Measurements from ENCODE around the gene RAB15. TPM values are rescaled to one million over a fixed set of nuclear protein-coding genes. Genes with fewer than 3 reads are reported as not detected.

Gene RAB15
- total and polyA plus RNA-seq, 2 donors, result 10.4 to 11.4 TPM

GRCh38 chr14:64931123-64931522 lies 41.0 kb downstream of the RAB15 start:
- no peak overlapping the region for H3K27ac ChIP-seq (ENCODE audit: low read depth)

GRCh38 chr14:64930085-64930843 lies 41.9 kb downstream of the RAB15 start:
- DNase-seq (ENCODE audit: extremely low spot score), result no peak
- H3K4me3 ChIP-seq (ENCODE audit: low read depth, low read length), result no peak overlapping the region
- no peaks in the 10 kb centered on the region for H3K4me1 ChIP-seq (ENCODE audit: insufficient read depth)
- H3K27ac ChIP-seq (ENCODE audit: low read depth), result no peak overlapping the region
- WGBS, result 53% methylated on average over 3 of the region's 3 CpGs
- peaks cover 3% of the 10 kb centered on the region for H3K36me3 ChIP-seq (ENCODE audit: insufficient read depth)

More at GRCh38 chr14:64931123-64931522, 41.0 kb downstream of the RAB15 start:
- Histone ChIP-seq H3K4me1 (ENCODE audit: insufficient read depth) (no peaks in the 10 kb centered on the region), H3K4me3 (ENCODE audit: low read depth, low read length) (no peak overlapping the region), H3K36me3 (ENCODE audit: insufficient read depth) (peaks cover 3% of the 10 kb centered on the region)
- DNase-seq (ENCODE audit: extremely low spot score), result no peak
- 90% methylated on average over 2 of the region's 2 CpGs for WGBS

- H3K27ac ChIP-seq (ENCODE audit: low read depth), result no peak overlapping the region
- WGBS, result 89% methylated on average over 3 of the region's 3 CpGs
- H3K4me1 ChIP-seq (ENCODE audit: insufficient read depth), result no peaks in the 10 kb centered on the region
- no peak for DNase-seq (ENCODE audit: extremely low spot score)
- H3K4me3 ChIP-seq (ENCODE audit: low read depth, low read length), result no peak overlapping the region
- peaks cover 3% of the 10 kb centered on the region for H3K36me3 ChIP-seq (ENCODE audit: insufficient read depth)
These were observed 43.1 kb downstream of the RAB15 start for GRCh38 chr14:64929014-64929359.

GRCh38 chr14:64928239-64929013 lies 43.7 kb downstream of the RAB15 start:
- Histone ChIP-seq H3K4me3 (ENCODE audit: low read depth, low read length) (no peak overlapping the region), H3K36me3 (ENCODE audit: insufficient read depth) (peaks cover 3% of the 10 kb centered on the region), H3K27ac (ENCODE audit: low read depth) (peak overlapping the region; percentile 16), H3K4me1 (ENCODE audit: insufficient read depth) (no peaks in the 10 kb centered on the region)
- no peak for DNase-seq (ENCODE audit: extremely low spot score)
- WGBS, result 83% methylated on average over 7 of the region's 7 CpGs

GRCh38 chr14:64927031-64927430 lies 45.1 kb downstream of the RAB15 start:
- Histone ChIP-seq H3K4me3 (ENCODE audit: low read depth, low read length) (no peak overlapping the region), H3K27ac (ENCODE audit: low read depth) (no peak overlapping the region), H3K36me3 (ENCODE audit: insufficient read depth) (peaks cover 3% of the 10 kb centered on the region), H3K4me1 (ENCODE audit: insufficient read depth) (no peaks in the 10 kb centered on the region)
- no peak for DNase-seq (ENCODE audit: extremely low spot score)
- 85% methylated on average over 3 of the region's 3 CpGs for WGBS

GRCh38 chr14:64926398-64926995 lies 45.6 kb downstream of the RAB15 start:
- no peak overlapping the region for H3K27ac ChIP-seq (ENCODE audit: low read depth)
- DNase-seq (ENCODE audit: extremely low spot score), result no peak
- 61% methylated on average over 4 of the region's 4 CpGs for WGBS
- H3K4me3 ChIP-seq (ENCODE audit: low read depth, low read length), result no peak overlapping the region
- peaks cover 3% of the 10 kb centered on the region for H3K36me3 ChIP-seq (ENCODE audit: insufficient read depth)
- H3K4me1 ChIP-seq (ENCODE audit: insufficient read depth), result no peaks in the 10 kb centered on the region

GRCh38 chr14:64923015-64923414 lies 49.1 kb downstream of the RAB15 start:
- Histone ChIP-seq H3K4me3 (ENCODE audit: low read depth, low read length) (no peak overlapping the region), H3K4me1 (ENCODE audit: insufficient read depth) (no peaks in the 10 kb centered on the region), H3K27ac (ENCODE audit: low read depth) (no peak overlapping the region), H3K36me3 (ENCODE audit: insufficient read depth) (peaks cover 3% of the 10 kb centered on the region)
- WGBS, result 89% methylated on average over 3 of the region's 3 CpGs
- no peak for DNase-seq (ENCODE audit: extremely low spot score)

GRCh38 chr14:64920465-64920864 lies 51.7 kb downstream of the RAB15 start:
- 78% methylated on average over 2 of the region's 2 CpGs for WGBS
- peaks cover 1% of the 10 kb centered on the region for H3K4me1 ChIP-seq (ENCODE audit: insufficient read depth)
- no peak overlapping the region for H3K27ac ChIP-seq (ENCODE audit: low read depth)
- H3K4me3 ChIP-seq (ENCODE audit: low read depth, low read length), result no peak overlapping the region
- no peak for DNase-seq (ENCODE audit: extremely low spot score)
- H3K36me3 ChIP-seq (ENCODE audit: insufficient read depth), result no peaks in the 10 kb centered on the region

GRCh38 chr14:64919618-64920017 lies 52.5 kb downstream of the RAB15 start:
- WGBS, result 94% methylated on average over 5 of the region's 5 CpGs
- Histone ChIP-seq H3K4me1 (ENCODE audit: insufficient read depth) (peaks cover 1% of the 10 kb centered on the region), H3K27ac (ENCODE audit: low read depth) (no peak overlapping the region), H3K4me3 (ENCODE audit: low read depth, low read length) (no peak overlapping the region), H3K36me3 (ENCODE audit: insufficient read depth) (no peaks in the 10 kb centered on the region)
- no peak for DNase-seq (ENCODE audit: extremely low spot score)

- Histone ChIP-seq H3K4me1 (ENCODE audit: insufficient read depth) (peaks cover 1% of the 10 kb centered on the region), H3K4me3 (ENCODE audit: low read depth, low read length) (no peak overlapping the region), H3K27ac (ENCODE audit: low read depth) (no peak overlapping the region), H3K36me3 (ENCODE audit: insufficient read depth) (no peaks in the 10 kb centered on the region)
- no peak for DNase-seq (ENCODE audit: extremely low spot score)
These were observed 52.9 kb downstream of the RAB15 start for GRCh38 chr14:64919215-64919614.

GRCh38 chr14:64918216-64918615 lies 53.9 kb downstream of the RAB15 start:
- Histone ChIP-seq H3K4me1 (ENCODE audit: insufficient read depth) (peaks cover 1% of the 10 kb centered on the region), H3K27ac (ENCODE audit: low read depth) (no peak overlapping the region), H3K36me3 (ENCODE audit: insufficient read depth) (no peaks in the 10 kb centered on the region), H3K4me3 (ENCODE audit: low read depth, low read length) (no peak overlapping the region)
- WGBS, result 89% methylated on average over 4 of the region's 4 CpGs
- DNase-seq (ENCODE audit: extremely low spot score), result no peak

- no peak overlapping the region for H3K27ac ChIP-seq (ENCODE audit: low read depth)
- WGBS, result 93% methylated on average over 2 of the region's 2 CpGs
- H3K36me3 ChIP-seq (ENCODE audit: insufficient read depth), result no peaks in the 10 kb centered on the region
- no peak for DNase-seq (ENCODE audit: extremely low spot score)
- H3K4me3 ChIP-seq (ENCODE audit: low read depth, low read length), result no peak overlapping the region
- H3K4me1 ChIP-seq (ENCODE audit: insufficient read depth), result peaks cover 1% of the 10 kb centered on the region
These were observed 56.3 kb downstream of the RAB15 start for GRCh38 chr14:64915797-64916196.

- peaks cover 1% of the 10 kb centered on the region for H3K4me1 ChIP-seq (ENCODE audit: insufficient read depth)
- no peaks in the 10 kb centered on the region for H3K36me3 ChIP-seq (ENCODE audit: insufficient read depth)
- WGBS, result 13% methylated on average over 4 of the region's 4 CpGs
These were observed 57.1 kb downstream of the RAB15 start for GRCh38 chr14:64915029-64915424.

More at GRCh38 chr14:64915029-64915424, 57.1 kb downstream of the RAB15 start:
- DNase-seq (ENCODE audit: extremely low spot score), result no peak
- no peak overlapping the region for H3K27ac ChIP-seq (ENCODE audit: low read depth)
- H3K4me3 ChIP-seq (ENCODE audit: low read depth, low read length), result peak overlapping the region; percentile 92

All from urinary bladder (tissue), 4 donors.